Upper lobe of right lung (tissue), 1 donor: ENCODE data around the gene TMEM248. TPM values are rescaled to one million over a fixed set of nuclear protein-coding genes. Genes with fewer than 3 reads are reported as not detected.

Experiments used
- ATAC-seq: fragments of 200-7000 bp; cut with Tn5 transposase; one replicate; pipeline ENCODE4 v1.9.1; 2020; ENCODE audit warnings: mild to moderate bottlenecking, moderate library complexity
- DNase-seq: peaks from one replicate; pipeline ENCODE4 v3.0.0-alpha.2; 2020
- H3K27ac ChIP-seq: fragments of 200-600 bp; one replicate; pipeline ENCODE4 v1.8.0; 2022
- H3K27me3 ChIP-seq: fragments of 200-600 bp; one replicate; pipeline ENCODE4 v1.8.0; 2022; ENCODE audit warnings: mild to moderate bottlenecking
- H3K36me3 ChIP-seq: fragments of 200-600 bp; one replicate; pipeline ENCODE4 v1.8.0; 2022
- H3K4me1 ChIP-seq: fragments of 200-600 bp; one replicate; pipeline ENCODE4 v1.8.0; 2022
- H3K4me3 ChIP-seq: fragments of 200-600 bp; one replicate; pipeline ENCODE4 v1.8.0; 2022; ENCODE audit warnings: mild to moderate bottlenecking
- H3K9me3 ChIP-seq: fragments of 200-600 bp; one replicate; pipeline ENCODE4 v1.8.0; 2022
- CTCF ChIP-seq: fragments of 200-600 bp; IDR thresholded peaks from one replicate; pipeline ENCODE4 v1.8.0; 2022; ENCODE audit warnings: antibody characterized with exemption
- intact Hi-C: fragments of 100-400 bp; cut with DNase I; formaldehyde crosslinking; loops from one replicate; pipeline ENCODE4 v1.11.0; 2022
- total RNA-seq: library from RNA; stranded (reverse); fragmentation: NEBNext Ultra II Directional; extraction: Animal tissue kit (Norgen Biotek cat#: 25700); gene quantifications from one replicate; pipeline ENCODE4 v1.2.1, GENCODE V29; 2021
- donor health status: DM: no; HTN: yes; CAD: no; lungs with severe emphysema.

The TMEM248 gene
- total RNA-seq, 1 donor from 2014 or later: 114 TPM

- Histone ChIP-seq H3K4me3 (peak overlapping the region; percentile 96), H3K27me3 (no peaks in the 10 kb centered on the region), H3K27ac (peak overlapping the region; percentile 88), H3K9me3 (no peaks in the 10 kb centered on the region), H3K36me3 (no peaks in the 10 kb centered on the region), H3K4me1 (peaks cover 32% of the 10 kb centered on the region)
- no peak for TF ChIP-seq CTCF
- ATAC-seq: no peak
- DNase-seq: no peak
- intact Hi-C loops: no loop called here
These were observed 977 bp downstream of the TMEM248 start for GRCh38 chr7:66921918-66922486.

- H3K27ac ChIP-seq: no peak overlapping the region
- no peak for TF ChIP-seq CTCF
- no peak overlapping the region for H3K4me3 ChIP-seq
- no peaks in the 10 kb centered on the region for H3K9me3 ChIP-seq
- ATAC-seq: no peak
- no peak for DNase-seq
- peaks cover 14% of the 10 kb centered on the region for H3K36me3 ChIP-seq
- peaks cover 47% of the 10 kb centered on the region for H3K4me1 ChIP-seq
- H3K27me3 ChIP-seq: no peaks in the 10 kb centered on the region
- intact Hi-C loops: no loop called here
These were observed 4.2 kb downstream of the TMEM248 start for GRCh38 chr7:66925255-66925654.

GRCh38 chr7:66927348-66927948, 6.4 kb downstream of the TMEM248 start:
- Histone ChIP-seq H3K27ac (no peak overlapping the region), H3K4me1 (peaks cover 43% of the 10 kb centered on the region), H3K4me3 (no peak overlapping the region), H3K27me3 (no peaks in the 10 kb centered on the region), H3K36me3 (peaks cover 14% of the 10 kb centered on the region), H3K9me3 (no peaks in the 10 kb centered on the region)
- ATAC-seq (no peak), DNase-seq (no peak)
- no peak for TF ChIP-seq CTCF
- intact Hi-C loops: no loop called here

GRCh38 chr7:66928388-66928787, 7.4 kb downstream of the TMEM248 start:
- TF ChIP-seq CTCF: no peak
- ATAC-seq: peak; percentile 55

GRCh38 chr7:66929165-66929564, 8.1 kb downstream of the TMEM248 start:
- intact Hi-C loops: no loop called here
- ATAC-seq (no peak), DNase-seq (no peak)
- H3K36me3 ChIP-seq: peaks cover 14% of the 10 kb centered on the region
- no peaks in the 10 kb centered on the region for H3K9me3 ChIP-seq
- H3K27me3 ChIP-seq: no peaks in the 10 kb centered on the region
- no peak overlapping the region for H3K4me3 ChIP-seq
- H3K4me1 ChIP-seq: peaks cover 33% of the 10 kb centered on the region
- TF ChIP-seq CTCF: no peak
- no peak overlapping the region for H3K27ac ChIP-seq

More at GRCh38 chr7:66928388-66928787, 7.4 kb downstream of the TMEM248 start:
- Histone ChIP-seq H3K27me3 (no peaks in the 10 kb centered on the region), H3K4me1 (peaks cover 38% of the 10 kb centered on the region), H3K4me3 (no peak overlapping the region), H3K27ac (no peak overlapping the region), H3K36me3 (peaks cover 14% of the 10 kb centered on the region), H3K9me3 (no peaks in the 10 kb centered on the region)
- intact Hi-C loops: no loop called here
- DNase-seq: no peak
